Measurements from ENCODE around the gene PPFIBP1. TPM values are rescaled to one million over a fixed set of nuclear protein-coding genes. Genes with fewer than 3 reads are reported as not detected.
A peak's percentile ranks its signal among the peaks of the same experiment; 100 is the strongest.
"Not testable (repeated sequence)": the region's sequence is repeated elsewhere in the genome, so short reads cannot be mapped to it uniquely, and the experiment has no call there.

The PPFIBP1 gene
- total RNA-seq, 3 donors from 2014 or later (not counting 1 experiment from before 2014, with no cell fraction given): 0.73 to 1.6 (median 1.4) TPM

- Mint-ChIP-seq H3K4me1 (peaks cover 10 to 11% of the 10 kb centered on the region in 2 donors), H3K27me3 (ENCODE audit: low read depth in 2 of 2) (peaks cover 0 to 4% of the 10 kb centered on the region in 2 donors), H3K4me3 (no peak overlapping the region), H3K9me3 (no peaks in the 10 kb centered on the region), H3K36me3 (no peaks in the 10 kb centered on the region), H3K27ac (no peak overlapping the region)
- Histone ChIP-seq H3K4me3 (ENCODE audit: low read length) (no peak overlapping the region), H3K36me3 (ENCODE audit: control insufficient read depth, insufficient read depth, low read length) (no peaks in the 10 kb centered on the region), H3K4me1 (ENCODE audit: control insufficient read depth, insufficient read depth, low read length) (no peaks in the 10 kb centered on the region), H3K9me3 (ENCODE audit: control insufficient read depth, insufficient read depth, low read length) (no peaks in the 10 kb centered on the region), H3K27me3 (ENCODE audit: control insufficient read depth, insufficient read depth, low read length) (no peaks in the 10 kb centered on the region), H3K27ac (ENCODE audit: low read length) (no peak overlapping the region)
- intact Hi-C loops (cut with micrococcal nuclease): no loop called here
- no CpG with 5 or more reads among the region's 1 CpG for WGBS (ENCODE audit: insufficient coverage)
- ATAC-seq (peak in 1 of 3 donors; percentile 41), DNase-seq (no peak)
- TF ChIP-seq CTCF (IDR thresholded peaks at IDR 0.05): no peak
These were observed 113.5 kb downstream of the PPFIBP1 start for GRCh38 chr12:27637524-27637923.

- H3K4me3 Mint-ChIP-seq: no peak overlapping the region
- no peak for ATAC-seq
- H3K4me1 Mint-ChIP-seq: peaks cover 10 to 11% of the 10 kb centered on the region in 2 donors
- Histone ChIP-seq H3K4me1 (ENCODE audit: control insufficient read depth, insufficient read depth, low read length) (no peaks in the 10 kb centered on the region), H3K36me3 (ENCODE audit: control insufficient read depth, insufficient read depth, low read length) (no peaks in the 10 kb centered on the region), H3K27ac (ENCODE audit: low read length) (no peak overlapping the region), H3K4me3 (ENCODE audit: low read length) (no peak overlapping the region), H3K27me3 (ENCODE audit: control insufficient read depth, insufficient read depth, low read length) (no peaks in the 10 kb centered on the region), H3K9me3 (ENCODE audit: control insufficient read depth, insufficient read depth, low read length) (no peaks in the 10 kb centered on the region)
- H3K27ac Mint-ChIP-seq: no peak overlapping the region
- H3K36me3 Mint-ChIP-seq: no peaks in the 10 kb centered on the region
- intact Hi-C loops (cut with micrococcal nuclease): no loop called here
- DNase-seq: no peak
- no peaks in the 10 kb centered on the region for H3K9me3 Mint-ChIP-seq
- WGBS (ENCODE audit: insufficient coverage): 100% methylated on average over 1 of the region's 3 CpGs
- H3K27me3 Mint-ChIP-seq (ENCODE audit: low read depth in 2 of 2): peaks cover 0 to 4% of the 10 kb centered on the region in 2 donors
- no peak for TF ChIP-seq CTCF (IDR thresholded peaks at IDR 0.05)
These were observed 115.3 kb downstream of the PPFIBP1 start for GRCh38 chr12:27639265-27639664.

- H3K36me3 Mint-ChIP-seq; H3K27me3 ChIP-seq (ENCODE audit: control insufficient read depth, insufficient read depth, low read length); H3K27ac ChIP-seq (ENCODE audit: low read length); H3K36me3 ChIP-seq (ENCODE audit: control insufficient read depth, insufficient read depth, low read length); H3K9me3 ChIP-seq (ENCODE audit: control insufficient read depth, insufficient read depth, low read length); H3K4me1 ChIP-seq (ENCODE audit: control insufficient read depth, insufficient read depth, low read length); H3K4me3 ChIP-seq (ENCODE audit: low read length); intact Hi-C loops (cut with micrococcal nuclease); H3K27me3 Mint-ChIP-seq (ENCODE audit: low read depth in 2 of 2); H3K27ac Mint-ChIP-seq; DNase-seq; ATAC-seq; H3K4me3 Mint-ChIP-seq; H3K9me3 Mint-ChIP-seq: not testable (repeated sequence)
- whole genome bisulfite sequencing (ENCODE audit: insufficient coverage): 100% methylated on average over 3 of the region's 7 CpGs
- peaks cover 10 to 11% of the 10 kb centered on the region in 2 donors for H3K4me1 Mint-ChIP-seq
These were observed 116.7 kb downstream of the PPFIBP1 start for GRCh38 chr12:27640566-27641200.

- H3K9me3 ChIP-seq (ENCODE audit: control insufficient read depth, insufficient read depth, low read length); H3K36me3 ChIP-seq (ENCODE audit: control insufficient read depth, insufficient read depth, low read length); H3K27me3 Mint-ChIP-seq (ENCODE audit: low read depth in 2 of 2); H3K27me3 ChIP-seq (ENCODE audit: control insufficient read depth, insufficient read depth, low read length); H3K36me3 Mint-ChIP-seq; H3K4me1 Mint-ChIP-seq; H3K27ac Mint-ChIP-seq; ATAC-seq; intact Hi-C loops (cut with micrococcal nuclease); H3K4me1 ChIP-seq (ENCODE audit: control insufficient read depth, insufficient read depth, low read length); DNase-seq; H3K9me3 Mint-ChIP-seq; H3K4me3 ChIP-seq (ENCODE audit: low read length); H3K4me3 Mint-ChIP-seq; H3K27ac ChIP-seq (ENCODE audit: low read length): not testable (repeated sequence)
- 96% methylated on average over 3 of the region's 4 CpGs for WGBS (ENCODE audit: insufficient coverage)
These were observed 118.4 kb downstream of the PPFIBP1 start for GRCh38 chr12:27642361-27642760.

- H3K4me3 ChIP-seq (ENCODE audit: low read length); H3K36me3 Mint-ChIP-seq; DNase-seq; H3K9me3 ChIP-seq (ENCODE audit: control insufficient read depth, insufficient read depth, low read length); H3K4me1 Mint-ChIP-seq; H3K4me3 Mint-ChIP-seq; ATAC-seq; H3K9me3 Mint-ChIP-seq; H3K27ac ChIP-seq (ENCODE audit: low read length); H3K27me3 Mint-ChIP-seq (ENCODE audit: low read depth in 2 of 2); H3K27ac Mint-ChIP-seq; intact Hi-C loops (cut with micrococcal nuclease); H3K36me3 ChIP-seq (ENCODE audit: control insufficient read depth, insufficient read depth, low read length); H3K4me1 ChIP-seq (ENCODE audit: control insufficient read depth, insufficient read depth, low read length); H3K27me3 ChIP-seq (ENCODE audit: control insufficient read depth, insufficient read depth, low read length): not testable (repeated sequence)
- no CpG with 5 or more reads among the region's 7 CpGs for WGBS (ENCODE audit: insufficient coverage)
These were observed 118.9 kb downstream of the PPFIBP1 start for GRCh38 chr12:27642892-27643291.

Measured in natural killer cell (primary cell).